Measurements from ENCODE around the gene UBTD2. TPM values are rescaled to one million over a fixed set of nuclear protein-coding genes. Genes with fewer than 3 reads are reported as not detected.
A peak's percentile ranks its signal among the peaks of the same experiment; 100 is the strongest.

The UBTD2 gene
- total and polyA plus RNA-seq, 2 of the 4 experiments (the other 2 are of a cell fraction): 11.2 to 20.6 TPM

DNA sequence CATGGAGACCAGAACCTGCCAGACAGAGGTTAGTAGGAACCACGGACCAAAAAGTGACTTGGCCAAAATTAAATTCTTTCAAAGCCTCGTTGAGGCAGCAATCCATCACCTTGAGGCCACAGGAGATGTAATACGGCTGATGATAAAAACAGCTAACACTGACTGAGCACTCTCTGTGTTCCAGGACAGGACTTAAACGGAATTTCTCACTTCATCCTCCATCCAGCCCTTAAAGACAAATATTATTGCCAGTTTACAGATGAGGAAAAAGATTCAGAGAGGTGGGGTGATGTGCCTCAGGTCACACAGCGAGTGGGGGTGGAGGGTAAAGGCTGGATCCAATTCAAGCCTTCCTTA is 120.6 kb downstream of the UBTD2 start:
- POLR2A ChIA-PET (ENCODE audit: unreplicated experiment): no interaction called here
- Histone ChIP-seq H3K4ac (ENCODE audit: low read depth, low read length) (no peak overlapping the region), H4K91ac (ENCODE audit: insufficient read depth, low read depth, low read length) (no peak overlapping the region), H3K4me2 (ENCODE audit: low read depth, low read length) (no peak overlapping the region), H2AK5ac (ENCODE audit: low read depth, low read length) (peak overlapping the region; percentile 59; the same call in 1 of the 2 replicates), H2BK5ac (ENCODE audit: low read depth, low read length, poor library complexity, severe bottlenecking) (no peak overlapping the region), H3K14ac (replicated peaks; ENCODE audit: low read depth, low read length) (no peak overlapping the region), H2BK15ac (ENCODE audit: low read depth, low read length) (no peak overlapping the region), H3K27ac (ENCODE audit: insufficient read depth, low read length) (no peak overlapping the region), H3K9me1 (ENCODE audit: insufficient read depth, low read length) (peaks cover 40% of the 10 kb centered on the region), H3K9ac (ENCODE audit: low read depth, low read length) (no peak overlapping the region), H4K8ac (ENCODE audit: low read depth in 2 of 2, low read length in 2 of 2) (no peak overlapping the region), H3K27me3 (ENCODE audit: control insufficient read depth, insufficient read depth, low read length) (no peaks in the 10 kb centered on the region), H3K56ac (ENCODE audit: extremely low read depth, insufficient read depth, low read length) (no peak overlapping the region), H3K36me3 (ENCODE audit: control insufficient read depth, insufficient read depth, low read length) (no peaks in the 10 kb centered on the region), H3K79me1 (ENCODE audit: low read depth in 1 of 2, low read length in 2 of 2) (peaks cover 27 to 71% of the 10 kb centered on the region in 2 experiments), H2BK20ac (ENCODE audit: low read depth, low read length) (no peak overlapping the region), H4K5ac (ENCODE audit: low read depth, low read length) (no peak overlapping the region), H3K4me1 (ENCODE audit: control insufficient read depth, insufficient read depth, low read length) (peaks cover 12% of the 10 kb centered on the region), H4K20me1 (ENCODE audit: insufficient read depth, low read length) (peaks cover 49% of the 10 kb centered on the region), H3K4me3 (ENCODE audit: insufficient read depth, low read depth, low read length) (no peak overlapping the region), H3K9me3 (ENCODE audit: control insufficient read depth, insufficient read depth, low read length) (no peaks in the 10 kb centered on the region), H2BK120ac (ENCODE audit: low read depth, low read length) (no peak overlapping the region), H3K18ac (ENCODE audit: low read depth, low read length) (no peak overlapping the region), H2AK9ac (replicated peaks; ENCODE audit: low read depth, low read length, poor library complexity) (peak overlapping the region; percentile 82), H3K23ac (ENCODE audit: low read depth, low read length) (no peak overlapping the region), H2AFZ (replicated peaks; ENCODE audit: low read length, poor library complexity) (no peak overlapping the region)
- intact Hi-C loops (cut with micrococcal nuclease) (no loop called here), dilution Hi-C loops (cut with HindIII; ENCODE audit: low sequenced_read_pairs, unreplicated experiment) (no loop called here), in situ Hi-C loops (cut with MboI; ENCODE audit: low sequenced_read_pairs) (no loop called here)
- no TSS peak for BruUV-seq (replicated peaks)
- 50% methylated on average over 1 of the region's 5 CpGs; no CpG with 5 or more reads in 1 of the 2 experiments for WGBS, 2 experiments (ENCODE audit: extremely low coverage in 2 of 2, insufficient read length in 1 of 2)
- ATAC-seq (ENCODE audit: low read depth) (no peak), DNase-seq (no peak)
- CTCF ChIA-PET: interaction anchor here (1.0 to 2.0 kb wide), 2 partner anchors 11 to 120 kb away, joined by 3 to 5 read pairs; no protein-coding TSS in a partner anchor
- TF ChIP-seq BHLHE40 (IDR thresholded peaks at IDR 0.05; ENCODE audit: low read depth, low read length): no peak
- TF ChIP-seq, protein P1, sequence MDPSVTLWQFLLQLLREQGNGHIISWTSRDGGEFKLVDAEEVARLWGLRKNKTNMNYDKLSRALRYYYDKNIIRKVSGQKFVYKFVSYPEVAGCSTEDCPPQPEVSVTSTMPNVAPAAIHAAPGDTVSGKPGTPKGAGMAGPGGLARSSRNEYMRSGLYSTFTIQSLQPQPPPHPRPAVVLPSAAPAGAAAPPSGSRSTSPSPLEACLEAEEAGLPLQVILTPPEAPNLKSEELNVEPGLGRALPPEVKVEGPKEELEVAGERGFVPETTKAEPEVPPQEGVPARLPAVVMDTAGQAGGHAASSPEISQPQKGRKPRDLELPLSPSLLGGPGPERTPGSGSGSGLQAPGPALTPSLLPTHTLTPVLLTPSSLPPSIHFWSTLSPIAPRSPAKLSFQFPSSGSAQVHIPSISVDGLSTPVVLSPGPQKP (IDR thresholded peaks at IDR 0.05; ENCODE audit: borderline replicate concordance, low read depth, low read length): no peak
- TF ChIP-seq RAD21 (IDR thresholded peaks at IDR 0.05; ENCODE audit: low read length): no peak
- TF ChIP-seq, protein P2, sequence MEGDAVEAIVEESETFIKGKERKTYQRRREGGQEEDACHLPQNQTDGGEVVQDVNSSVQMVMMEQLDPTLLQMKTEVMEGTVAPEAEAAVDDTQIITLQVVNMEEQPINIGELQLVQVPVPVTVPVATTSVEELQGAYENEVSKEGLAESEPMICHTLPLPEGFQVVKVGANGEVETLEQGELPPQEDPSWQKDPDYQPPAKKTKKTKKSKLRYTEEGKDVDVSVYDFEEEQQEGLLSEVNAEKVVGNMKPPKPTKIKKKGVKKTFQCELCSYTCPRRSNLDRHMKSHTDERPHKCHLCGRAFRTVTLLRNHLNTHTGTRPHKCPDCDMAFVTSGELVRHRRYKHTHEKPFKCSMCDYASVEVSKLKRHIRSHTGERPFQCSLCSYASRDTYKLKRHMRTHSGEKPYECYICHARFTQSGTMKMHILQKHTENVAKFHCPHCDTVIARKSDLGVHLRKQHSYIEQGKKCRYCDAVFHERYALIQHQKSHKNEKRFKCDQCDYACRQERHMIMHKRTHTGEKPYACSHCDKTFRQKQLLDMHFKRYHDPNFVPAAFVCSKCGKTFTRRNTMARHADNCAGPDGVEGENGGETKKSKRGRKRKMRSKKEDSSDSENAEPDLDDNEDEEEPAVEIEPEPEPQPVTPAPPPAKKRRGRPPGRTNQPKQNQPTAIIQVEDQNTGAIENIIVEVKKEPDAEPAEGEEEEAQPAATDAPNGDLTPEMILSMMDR (conservative IDR thresholded peaks at IDR 0.05; ENCODE audit: low read depth, low read length): no peak
- no peak for TF ChIP-seq FOS (IDR thresholded peaks at IDR 0.05; ENCODE audit: low read depth, low read length)
- no peak for TF ChIP-seq SMC3 (IDR thresholded peaks at IDR 0.05; ENCODE audit: low read depth, low read length)
- no peak for TF ChIP-seq RFX5 (IDR thresholded peaks at IDR 0.05; ENCODE audit: low read depth, low read length)
- no peak for TF ChIP-seq CHD1 (IDR thresholded peaks at IDR 0.05; ENCODE audit: low read depth, low read length)
- TF ChIP-seq CEBPB (IDR thresholded peaks at IDR 0.05; ENCODE audit: low read depth, low read length): no peak
- no peak for TF ChIP-seq MXI1 (IDR thresholded peaks at IDR 0.05; ENCODE audit: borderline replicate concordance, low read depth, low read length)
- no peak for TF ChIP-seq MAZ (IDR thresholded peaks at IDR 0.05; ENCODE audit: borderline replicate concordance, low read depth, low read length)
